PC-9 (cell line): ENCODE measurements around the gene NCOA5. TPM values are rescaled to one million over a fixed set of nuclear protein-coding genes. Genes with fewer than 3 reads are reported as not detected.

Source experiments
- total RNA-seq: library from RNA; stranded (reverse); gene quantifications from 2 replicates; pipeline ENCODE4 v1.2.3, GENCODE V29; 2021

The NCOA5 gene
- total RNA-seq, 1 experiment from 2014 or later = 28.1 TPM

Other genes with a start within 250 kb of the NCOA5 start
- 33.4 and 40.0 TPM in 2 replicates for gene ACOT8, start 232.6 kb downstream of the NCOA5 start, total RNA-seq
- 2.7 and 3.3 TPM in 2 replicates for gene ZSWIM3, start 232.3 kb downstream of the NCOA5 start, total RNA-seq
- gene ZSWIM1, start 208.7 kb downstream of the NCOA5 start, total RNA-seq = 13.2 and 13.5 TPM in 2 replicates
- 5.2 and 6.3 TPM in 2 replicates for gene SPATA25, start 202.3 kb downstream of the NCOA5 start, total RNA-seq
- 6.5 and 9.2 TPM in 2 replicates for gene NEURL2, start 198.8 kb downstream of the NCOA5 start, total RNA-seq
- 123 and 132 TPM in 2 replicates for gene CTSA, start 198.6 kb downstream of the NCOA5 start, total RNA-seq
- gene PLTP, start 177.8 kb downstream of the NCOA5 start, total RNA-seq = 113 and 127 TPM in 2 replicates
- 35.3 and 35.6 TPM in 2 replicates for gene PCIF1, start 155.3 kb downstream of the NCOA5 start, total RNA-seq
- gene ZNF335, start 117.8 kb downstream of the NCOA5 start, total RNA-seq = 14.1 and 16.3 TPM in 2 replicates
- not detected in 2 replicates for gene MMP9, start 81.1 kb downstream of the NCOA5 start, total RNA-seq
- gene SLC12A5, start 60.7 kb downstream of the NCOA5 start, total RNA-seq = 6.0 and 8.7 TPM in 2 replicates
- gene CD40, start 28.4 kb upstream of the NCOA5 start, total RNA-seq = 7.3 and 13.6 TPM in 2 replicates
- gene CDH22, start 218.5 kb upstream of the NCOA5 start, total RNA-seq = not detected in 2 replicates